TTC549 (cell line): ENCODE results near the gene KSR2.
"Not testable (repeated sequence)": the region's sequence is repeated elsewhere in the genome, so short reads cannot be mapped to it uniquely, and the experiment has no call there.

ENCODE experiments used
- FAIRE-seq: peaks from 2 replicates; lab custom pipeline; 2012; peaks lifted over from hg19 to GRCh38; lab: Jason Lieb, UNC

The KSR2 gene

DNA sequence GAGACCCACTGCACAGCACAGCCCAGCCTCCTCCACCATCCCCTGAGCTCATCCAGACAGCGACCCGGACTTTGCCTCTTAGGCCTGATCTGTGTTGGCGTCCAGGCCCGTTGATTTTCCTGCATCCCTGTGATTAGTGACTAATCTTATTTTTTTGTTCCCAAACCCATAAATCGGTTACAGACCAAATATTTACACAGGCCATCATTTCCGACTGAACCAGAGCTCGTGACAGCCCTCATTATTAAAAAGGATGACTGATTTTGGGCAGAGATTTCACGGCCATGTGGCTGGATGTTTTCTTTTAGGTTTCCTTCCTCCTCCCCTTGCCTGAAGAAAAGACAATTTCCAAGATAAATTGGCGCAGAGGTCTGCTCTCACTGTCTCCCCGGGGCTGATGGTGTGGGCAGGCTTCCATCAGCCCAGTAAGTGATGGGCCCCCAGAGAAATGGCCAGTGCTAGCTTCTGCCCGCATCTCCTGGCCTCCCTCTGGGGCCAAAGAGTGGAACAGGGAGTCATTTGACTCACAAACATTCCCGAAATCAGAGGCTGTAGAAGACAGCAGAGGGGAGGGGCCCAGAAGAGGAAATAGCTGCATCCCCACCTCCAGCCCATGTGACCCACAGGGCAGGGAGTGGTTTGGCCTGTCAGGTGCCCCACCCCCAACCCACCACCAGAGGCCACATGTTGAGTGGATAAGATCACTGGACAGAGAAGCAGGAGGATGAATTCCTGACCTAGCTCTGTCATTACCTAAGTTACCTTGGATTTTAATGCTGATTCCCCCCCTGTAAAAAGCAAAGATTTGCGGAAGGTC lies 283.5 kb downstream of the KSR2 start:
- no peak for FAIRE-seq

DNA sequence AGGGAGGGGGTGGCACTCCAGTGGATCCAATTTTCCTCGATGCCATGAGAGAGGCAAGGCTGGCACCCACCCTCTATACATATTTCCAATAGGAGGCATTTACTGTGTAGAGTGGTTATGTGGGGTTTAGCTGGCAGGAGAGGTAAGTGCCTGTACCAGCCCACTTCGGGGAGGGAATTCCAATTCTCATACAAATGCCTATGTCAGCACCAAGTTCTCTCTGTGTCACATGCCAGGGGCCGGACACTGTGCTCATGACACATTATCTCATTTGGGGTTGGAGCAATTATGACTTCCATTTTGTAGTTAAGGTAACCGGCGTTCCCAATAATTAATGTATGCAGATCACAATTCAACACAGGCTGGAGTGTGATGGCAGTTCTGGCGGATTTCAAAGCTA lies 284.3 kb downstream of the KSR2 start:
- FAIRE-seq: no peak

DNA sequence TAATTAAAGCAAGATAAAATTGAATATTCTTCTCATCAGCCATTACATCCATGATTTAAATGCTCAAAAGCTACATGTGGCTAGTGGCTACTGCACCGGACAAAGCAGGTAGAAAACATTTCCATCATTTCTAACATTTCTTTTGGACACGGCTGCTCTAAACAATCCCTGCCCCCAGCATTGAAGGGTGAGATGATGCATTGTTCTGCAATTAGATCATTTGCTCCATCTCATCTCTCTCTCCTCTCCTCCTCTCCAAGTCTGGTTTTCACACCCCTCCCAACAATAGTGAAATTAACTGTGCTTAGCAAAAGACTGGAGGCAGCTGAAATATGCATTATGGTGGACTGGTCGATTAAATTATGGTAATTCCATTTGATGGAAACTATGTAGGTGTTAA lies 288.5 kb downstream of the KSR2 start:
- no peak for FAIRE-seq

DNA sequence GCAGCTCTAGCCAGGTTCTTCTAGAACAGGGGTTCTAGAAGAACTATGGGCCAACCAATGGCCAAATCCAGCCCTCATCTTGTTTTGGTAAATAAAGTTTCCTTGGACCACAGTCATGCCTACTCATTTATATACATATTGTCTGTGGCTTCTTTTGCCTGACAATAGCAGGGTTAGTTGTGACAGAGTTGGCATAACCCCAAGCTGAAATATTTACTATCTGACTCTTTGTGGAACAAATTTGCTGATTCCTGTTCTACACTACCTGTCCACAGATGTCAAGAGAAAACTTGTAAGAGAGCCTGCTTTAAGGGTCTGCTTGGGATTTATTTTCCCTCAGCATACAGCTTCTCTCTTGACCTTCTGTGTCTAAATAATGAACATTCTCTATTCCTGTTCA lies 289.0 kb downstream of the KSR2 start:
- FAIRE-seq: no peak

DNA sequence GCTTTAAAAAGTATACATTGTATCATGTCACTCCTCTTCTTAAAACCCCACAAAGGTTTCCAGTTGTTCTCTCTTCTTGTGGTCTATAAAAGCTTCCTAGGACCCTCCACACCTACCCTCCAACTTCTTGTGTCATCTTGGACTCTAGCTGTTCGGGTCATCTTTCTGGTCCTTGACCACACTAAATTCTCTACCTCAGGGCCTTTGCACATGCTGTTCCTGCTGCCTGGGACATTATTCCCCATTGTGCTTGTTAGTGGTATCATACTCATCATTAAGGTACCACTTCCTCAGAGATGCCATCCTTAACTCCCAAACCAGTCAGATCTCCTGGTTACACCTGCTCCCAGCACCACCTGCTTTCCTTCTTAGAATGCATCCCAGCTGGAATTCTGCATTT lies 294.0 kb downstream of the KSR2 start:
- FAIRE-seq: no peak

DNA sequence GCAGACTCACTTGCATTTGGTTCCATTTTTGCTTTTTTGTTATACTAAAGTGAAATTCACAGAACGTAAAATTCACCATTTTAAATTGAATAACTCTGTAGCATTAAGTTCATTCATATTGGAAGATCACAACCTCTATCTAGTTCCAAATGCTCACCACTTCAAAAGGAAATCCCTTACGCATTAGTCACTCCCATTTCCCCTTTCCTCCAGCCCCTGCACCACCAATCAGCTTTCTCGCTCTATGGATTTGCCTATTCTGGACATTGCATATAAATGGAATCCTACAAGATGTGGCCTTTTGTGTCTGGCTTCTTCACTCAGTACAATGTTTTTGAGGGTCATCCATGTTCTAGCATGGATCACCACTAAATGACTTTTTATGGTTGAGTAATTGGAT lies 294.5 kb downstream of the KSR2 start:
- FAIRE-seq: no peak

DNA sequence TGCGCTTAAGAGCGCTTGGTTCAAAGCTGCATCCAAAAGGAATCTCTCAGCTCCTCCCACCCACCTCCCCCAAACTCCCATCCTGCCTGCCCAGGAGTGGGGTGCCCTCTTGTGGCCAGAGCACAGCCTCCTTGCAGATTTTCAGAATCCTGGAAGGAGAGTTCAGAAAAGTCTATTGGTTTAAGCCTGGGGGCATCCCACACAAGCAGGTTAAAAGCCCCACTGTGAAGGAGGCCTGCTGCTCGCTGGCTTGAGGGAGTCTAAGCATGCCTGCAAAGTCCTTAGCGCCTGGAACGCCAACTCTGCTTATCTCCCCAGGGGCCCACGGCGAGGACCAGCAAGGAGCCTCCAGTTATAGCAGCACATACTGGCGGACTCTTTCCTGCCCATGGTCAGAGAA lies 297.1 kb downstream of the KSR2 start:
- FAIRE-seq: no peak

DNA sequence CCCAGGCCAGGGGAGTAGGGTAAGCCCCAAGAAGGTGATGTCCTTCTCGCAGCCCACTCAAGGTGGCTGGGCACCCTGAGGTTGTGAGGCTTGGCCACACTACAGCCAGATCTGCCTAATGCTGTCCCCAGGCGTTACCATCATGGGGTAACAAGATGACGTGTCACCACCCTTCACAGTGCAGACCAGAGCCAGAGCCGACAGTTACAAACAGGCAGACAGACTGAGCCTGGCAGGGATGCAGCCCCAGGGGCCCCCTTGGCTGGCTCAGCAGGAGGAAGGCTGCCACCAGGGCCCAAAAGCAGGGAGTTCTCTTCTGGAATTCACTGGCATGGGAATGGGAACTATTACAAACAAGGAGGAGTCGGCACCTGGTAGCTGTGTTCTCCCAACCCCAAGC lies 304.6 kb downstream of the KSR2 start:
- no peak for FAIRE-seq

DNA sequence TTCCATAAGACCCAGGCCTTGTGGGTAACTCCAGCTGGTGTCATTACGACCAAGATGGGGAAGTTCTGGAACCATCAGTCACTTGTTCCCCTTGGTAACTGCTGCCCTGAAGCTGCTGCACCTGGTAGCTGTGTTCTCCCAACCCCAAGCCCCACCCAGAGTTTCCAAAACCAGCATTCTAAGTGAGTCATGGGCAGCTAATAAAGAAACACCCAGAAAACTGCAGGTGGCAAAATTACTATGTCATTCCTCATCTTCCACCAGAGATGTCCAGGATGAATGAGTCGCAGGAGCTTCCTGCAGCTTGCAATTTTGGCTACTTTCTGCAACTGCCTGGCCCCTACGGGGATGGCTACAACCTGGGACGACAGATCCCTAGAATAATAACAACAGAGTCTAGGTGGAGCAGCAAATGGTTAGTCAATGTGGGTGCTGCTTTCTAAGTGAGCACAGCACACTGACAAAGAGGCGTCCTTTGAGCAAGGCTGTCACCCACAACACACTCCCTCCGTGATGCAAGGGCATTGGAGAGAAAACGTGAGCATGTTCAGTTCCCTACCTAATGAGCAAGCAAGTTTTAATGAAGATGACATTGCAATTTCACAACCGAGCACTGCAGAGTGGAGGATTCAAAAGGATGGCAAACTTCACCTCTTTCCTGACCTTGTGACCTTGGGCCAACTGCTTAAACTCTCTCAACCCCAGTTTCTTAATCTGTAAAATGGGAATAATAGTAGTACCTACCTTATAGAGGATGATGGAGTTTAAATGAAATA lies 306.0 kb downstream of the KSR2 start:
- FAIRE-seq: no peak

DNA sequence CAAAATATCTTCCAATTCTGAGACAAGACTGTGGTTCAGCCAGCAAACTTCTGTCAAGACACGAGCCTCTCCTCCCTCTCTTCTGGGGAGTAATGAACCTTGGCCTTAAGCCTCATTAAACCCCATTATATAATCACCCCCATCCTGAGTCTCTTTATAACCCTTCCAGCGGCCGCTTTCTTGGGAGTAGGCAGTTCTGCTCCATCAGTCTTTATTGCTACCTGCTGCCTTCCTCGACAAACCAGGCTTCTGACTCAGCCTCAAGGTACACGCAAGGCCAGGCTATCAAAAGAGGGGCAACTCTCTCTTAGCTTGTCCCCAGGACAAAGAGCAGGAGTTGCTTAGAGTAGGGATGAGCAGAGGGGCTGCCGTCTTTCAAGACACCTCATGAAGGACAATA lies 306.6 kb downstream of the KSR2 start:
- no peak for FAIRE-seq

DNA sequence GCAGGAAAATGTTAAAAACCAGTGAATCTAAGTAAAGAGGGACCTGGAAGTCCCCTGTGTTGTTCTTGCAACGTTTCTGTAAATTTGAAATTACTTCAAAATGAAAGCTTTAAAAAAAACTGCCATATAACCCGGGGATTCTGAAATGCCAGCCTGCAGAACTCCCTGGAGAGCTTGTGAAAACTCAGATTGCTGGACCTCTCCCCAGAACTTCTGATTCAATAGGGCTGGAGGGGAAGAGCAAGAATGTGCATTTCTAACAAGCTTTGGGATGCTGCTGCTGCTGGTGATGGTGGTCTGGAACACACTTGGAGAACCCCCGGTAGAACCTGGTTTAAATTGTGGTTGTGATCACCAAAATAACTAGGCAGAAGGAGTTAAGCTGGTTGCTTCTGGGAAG lies 307.3 kb downstream of the KSR2 start:
- no peak for FAIRE-seq

DNA sequence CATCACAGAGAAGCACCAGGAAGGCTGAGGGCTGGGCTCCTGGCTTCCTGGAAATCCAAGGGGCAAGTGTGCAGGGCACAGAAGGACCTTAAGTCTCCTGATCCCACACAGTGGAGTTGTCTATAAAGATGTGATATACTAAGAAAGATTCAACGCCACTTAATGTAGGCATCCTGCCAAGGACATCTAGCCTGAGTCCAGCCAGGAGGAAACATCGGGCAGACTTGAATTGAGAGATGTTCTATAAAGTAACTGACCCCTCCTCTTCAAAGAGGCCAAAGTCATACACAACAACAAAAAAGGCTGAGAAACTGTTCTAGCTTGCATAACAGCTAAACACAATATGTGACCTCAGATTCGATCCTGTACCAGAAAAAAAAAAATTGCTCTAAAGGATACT lies 307.9 kb downstream of the KSR2 start:
- no peak for FAIRE-seq

DNA sequence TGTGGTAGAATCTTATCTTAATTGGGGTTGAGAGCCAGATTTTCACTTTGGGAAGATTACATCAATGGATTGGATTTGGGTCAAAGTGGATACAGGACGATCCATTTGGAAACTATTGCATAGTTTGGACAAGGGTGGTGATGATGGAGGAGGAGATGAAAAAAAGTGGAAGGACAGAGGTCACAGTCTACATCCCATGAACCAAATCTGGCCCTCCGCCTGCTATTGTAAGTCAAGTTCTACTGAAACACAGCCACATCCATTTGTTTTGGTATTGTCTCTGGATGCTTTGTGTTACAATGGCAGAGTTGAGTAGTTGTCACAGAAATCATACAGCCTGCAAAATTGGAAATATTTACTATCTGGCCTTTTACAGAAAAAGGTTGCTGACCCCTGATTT lies 310.6 kb downstream of the KSR2 start:
- no peak for FAIRE-seq

DNA sequence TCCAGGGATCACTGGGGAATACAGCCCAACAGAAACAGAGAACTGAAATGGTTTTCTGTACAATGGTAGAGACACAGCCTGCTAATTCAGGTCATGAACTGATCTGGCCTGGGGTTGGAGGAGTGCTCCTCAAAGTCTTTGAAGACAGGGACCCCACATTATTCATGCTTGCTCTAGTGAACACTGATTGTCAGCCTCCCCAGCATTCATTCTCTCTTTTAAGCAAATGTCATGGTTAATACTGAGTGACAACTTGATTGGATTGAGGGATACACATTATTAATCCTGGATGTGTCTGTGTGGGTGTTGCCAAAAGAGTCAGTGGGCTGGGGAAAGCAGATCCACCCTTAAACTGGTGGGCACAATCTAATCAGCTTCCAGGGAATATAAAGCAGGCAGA lies 319.0 kb downstream of the KSR2 start:
- FAIRE-seq: no peak

DNA sequence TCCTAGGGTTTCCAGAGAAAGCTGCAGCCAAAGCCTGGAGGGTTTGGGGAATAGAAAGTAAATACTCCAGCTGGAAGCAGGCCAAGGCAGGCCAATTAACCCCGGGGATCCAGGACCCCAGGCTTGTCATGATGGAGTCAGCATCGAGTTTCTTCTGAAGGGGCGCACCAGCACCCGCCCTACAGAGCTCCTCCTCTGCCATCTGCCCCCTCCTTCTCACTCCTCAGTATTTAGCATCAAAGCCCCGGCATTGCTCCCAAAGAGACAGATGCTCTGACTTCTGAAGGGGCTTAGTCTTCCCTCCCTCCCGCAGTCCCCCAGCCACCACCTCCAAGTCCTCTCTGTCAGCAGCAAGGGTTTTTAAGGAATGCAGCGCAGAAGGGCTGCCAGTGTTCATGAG lies 322.3 kb downstream of the KSR2 start:
- FAIRE-seq: no peak

DNA sequence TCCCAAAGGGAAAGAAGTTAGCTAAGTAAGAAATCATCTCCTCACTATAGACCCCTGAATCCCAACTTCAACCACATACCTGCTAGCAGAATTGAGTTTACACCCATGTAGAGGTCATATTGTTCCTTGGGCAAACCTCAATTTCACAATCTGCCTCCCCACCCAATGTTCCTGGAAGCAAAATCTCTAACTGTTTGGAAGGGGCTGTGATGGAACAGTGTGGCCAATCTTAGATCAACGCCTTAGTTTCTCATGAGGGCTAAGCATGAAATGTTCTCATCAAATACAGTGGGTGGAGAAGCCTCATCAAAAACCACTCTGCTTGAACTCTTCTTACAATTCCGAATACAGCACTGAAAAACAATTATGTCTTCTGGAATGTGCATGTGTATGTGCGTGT lies 323.3 kb downstream of the KSR2 start:
- no peak for FAIRE-seq

DNA sequence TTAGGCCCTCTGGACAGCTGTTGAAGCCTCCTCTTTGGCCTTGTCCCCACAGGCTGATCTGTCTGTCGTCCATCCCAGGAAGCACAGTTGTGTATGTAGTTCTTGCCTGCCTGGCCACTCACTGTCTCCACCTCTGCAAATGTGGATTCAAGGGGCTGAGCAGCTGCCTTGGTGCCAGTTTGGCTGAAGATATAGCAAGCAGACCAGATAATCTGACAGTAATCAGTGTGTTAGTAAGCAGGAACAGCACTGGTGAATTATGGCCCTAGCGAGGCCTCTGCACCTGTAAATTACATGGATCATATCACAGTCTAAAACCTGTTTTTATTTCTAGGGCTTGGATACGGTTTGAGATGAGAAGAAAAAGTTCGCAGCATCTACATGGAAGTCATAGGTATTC lies 324.8 kb downstream of the KSR2 start:
- FAIRE-seq: no peak

DNA sequence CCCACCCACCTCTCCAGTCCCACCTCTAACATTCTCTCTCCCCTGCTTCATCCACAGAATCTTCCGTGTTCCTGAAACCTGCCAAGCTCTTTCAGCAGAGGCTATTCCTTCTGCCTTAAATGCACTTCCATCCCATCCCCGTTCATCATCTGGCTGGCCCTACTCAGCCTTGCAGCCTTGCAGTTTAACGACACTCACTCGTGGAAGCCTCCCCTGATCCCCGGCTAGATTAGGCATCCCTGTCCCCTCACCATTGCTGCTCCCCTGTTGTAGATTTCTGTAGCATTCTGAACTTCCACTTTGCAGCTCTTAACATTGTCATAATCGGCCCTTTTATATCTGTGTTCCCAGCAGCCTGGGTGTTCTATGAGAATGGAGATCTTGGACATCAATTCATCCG lies 326.9 kb downstream of the KSR2 start:
- FAIRE-seq: no peak

DNA sequence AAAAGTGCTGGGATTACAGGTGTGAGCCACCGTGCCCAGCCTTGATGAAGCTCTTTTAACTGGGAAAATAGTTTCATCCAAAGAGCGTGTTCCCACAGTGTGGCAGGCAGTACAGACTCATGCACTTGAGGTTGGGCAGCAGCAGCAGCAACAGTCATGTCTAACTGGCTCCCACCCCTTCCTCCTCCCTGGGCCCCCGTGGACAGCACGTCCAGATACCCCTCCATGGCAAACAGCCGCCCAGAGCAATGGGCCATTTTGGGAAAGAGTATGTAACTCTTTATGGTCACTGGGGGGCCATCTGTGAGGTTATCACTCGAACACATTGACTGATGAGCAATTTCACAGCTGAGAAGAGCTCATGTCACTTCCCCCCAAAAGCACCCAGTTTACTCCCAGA lies 328.3 kb downstream of the KSR2 start:
- no peak for FAIRE-seq

DNA sequence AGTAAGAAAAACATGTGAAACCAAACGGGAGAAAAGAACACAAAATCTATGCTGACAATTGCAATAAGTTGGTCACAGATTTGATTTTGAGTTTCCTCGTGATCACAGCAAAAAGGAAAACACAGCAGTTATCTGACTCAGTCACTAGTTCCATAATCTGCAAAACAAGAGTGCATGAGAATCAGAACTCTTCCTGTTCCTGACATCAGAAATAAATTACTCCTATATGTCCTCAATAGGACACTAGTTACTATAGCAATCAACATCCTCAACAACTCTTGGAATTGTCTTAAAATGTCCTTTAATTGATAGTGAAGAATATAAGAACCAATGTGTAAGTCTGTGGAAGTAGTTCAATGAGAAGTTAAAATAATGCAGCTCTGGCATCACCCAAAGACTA lies 339.3 kb downstream of the KSR2 start:
- FAIRE-seq: no peak

DNA sequence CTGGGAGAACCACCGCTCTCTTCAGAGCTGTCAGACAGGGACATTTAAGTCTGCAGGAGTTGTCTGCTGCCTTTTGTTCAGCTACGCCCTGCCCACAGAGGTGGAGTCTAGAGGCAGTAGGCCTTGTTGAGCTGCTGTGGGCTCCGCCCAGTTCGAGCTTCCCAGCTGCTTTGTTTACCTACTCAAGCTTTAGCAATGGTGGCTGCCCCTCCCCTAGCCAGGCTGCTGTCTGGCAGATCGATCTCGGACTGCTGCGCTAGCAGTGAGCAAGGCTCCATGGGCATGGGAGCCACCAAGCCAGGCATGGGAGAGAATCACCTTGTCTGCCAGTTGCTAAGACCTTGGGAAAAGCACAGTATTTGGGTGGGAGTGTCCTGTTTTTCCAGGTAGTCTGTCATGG lies 340.1 kb downstream of the KSR2 start:
- not testable (repeated sequence) for FAIRE-seq

DNA sequence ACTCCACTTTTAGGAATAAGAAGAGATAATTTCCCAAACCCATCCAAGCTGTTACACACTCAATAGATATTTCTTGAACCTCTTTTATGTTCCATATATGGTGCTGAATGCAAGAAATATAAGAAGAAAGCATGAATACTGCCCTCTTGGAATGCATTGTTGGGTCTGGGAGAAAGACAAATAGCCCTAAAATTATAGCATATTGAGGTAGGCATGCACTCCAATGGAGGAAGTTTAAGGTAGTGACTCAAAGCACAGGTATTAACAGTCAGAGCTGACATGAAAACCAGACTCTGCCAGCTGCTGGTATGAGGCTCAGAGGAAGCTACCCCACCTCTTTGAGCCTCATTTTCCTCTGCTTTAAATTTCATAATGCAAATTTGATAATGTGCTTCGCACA lies 346.0 kb downstream of the KSR2 start:
- no peak for FAIRE-seq

DNA sequence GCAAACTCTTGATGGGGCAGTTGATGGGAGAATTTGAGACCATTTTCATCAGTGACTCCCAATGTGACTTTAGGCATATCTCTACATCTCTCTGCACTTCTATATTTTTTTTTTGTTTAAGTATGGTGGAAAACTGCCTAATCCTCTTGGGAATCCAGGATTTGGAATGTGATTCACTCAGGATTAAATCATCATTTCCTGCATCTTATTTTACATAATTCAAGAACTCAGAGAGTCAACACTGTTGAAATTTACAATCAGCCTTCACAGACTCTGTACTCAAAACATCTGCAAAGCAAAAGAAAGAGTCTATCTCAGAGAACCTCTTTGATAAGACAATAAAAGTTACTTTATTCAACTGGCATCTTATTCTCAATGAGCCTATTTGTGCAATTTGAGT lies 346.7 kb downstream of the KSR2 start:
- FAIRE-seq: no peak

DNA sequence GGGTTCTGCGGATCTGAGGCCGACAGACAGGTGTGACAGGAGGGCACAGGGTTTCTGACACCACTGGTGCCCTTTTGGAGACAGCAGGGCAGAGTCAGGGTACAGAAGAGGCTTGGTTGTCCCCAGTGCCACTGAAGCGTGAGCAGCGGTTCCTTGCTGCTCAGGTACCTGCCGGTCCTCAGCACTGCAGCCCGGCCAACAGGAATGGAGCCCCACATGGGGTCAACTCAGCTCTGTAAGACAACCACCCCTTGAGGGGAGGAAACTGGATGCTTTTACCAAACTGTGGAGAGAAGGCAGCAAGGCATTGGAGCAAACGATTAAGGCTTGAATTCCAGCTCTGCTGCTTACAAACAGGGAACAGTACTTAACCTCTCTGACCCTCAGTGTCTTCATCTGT lies 361.0 kb downstream of the KSR2 start:
- FAIRE-seq: no peak
